IMR-90 (cell line): Measurements from ENCODE around the gene KRT1. TPM values are rescaled to one million over a fixed set of nuclear protein-coding genes. Genes with fewer than 3 reads are reported as not detected.

Source experiments
- ATAC-seq: fragments of 200-7000 bp; cut with Tn5 transposase; 2 replicates; pipeline ENCODE4 v1.9.1; 2020; ENCODE audit warnings: low read depth, mild to moderate bottlenecking, moderate library complexity
- BruUV-seq: library from RNA; stranded (reverse); fragments of 400-500 nt; replicated peaks from 2 replicates; lab custom pipeline; 2021; lab: Mats Ljungman, UMichigan
- CTCF ChIA-PET: fragments of 300-600 bp; formaldehyde crosslinking; extraction: SDS; loops from one replicate; lab custom pipeline; 2021; ENCODE audit warnings: antibody characterized with exemption; lab: Yijun Ruan, JAX
- POLR2A ChIA-PET: fragments of 300-600 bp; sonication (Branson Sonifier 250); formaldehyde crosslinking; loops from one replicate; lab custom pipeline; 2022; ENCODE audit warnings: antibody characterized with exemption; ENCODE audit not compliant: unreplicated experiment; lab: Charles Lee
- DNase-seq: peaks from one replicate; pipeline ENCODE4 v3.0.0; 2013
- H2AFZ ChIP-seq: replicated peaks from 2 replicates; pipeline ENCODE3; 2013; ENCODE audit warnings: low read length, mild to moderate bottlenecking; ENCODE audit not compliant: poor library complexity
- H2AK5ac ChIP-seq: 2 replicates; pipeline ENCODE4 v1.6.1; 2013; ENCODE audit warnings: low read depth, low read length, inconsistent platforms
- H2AK9ac ChIP-seq: replicated peaks from 2 replicates; pipeline ENCODE3; 2013; ENCODE audit warnings: mild to moderate bottlenecking, low read depth, low read length, moderate library complexity; ENCODE audit not compliant: poor library complexity
- H2BK120ac ChIP-seq: 2 replicates; pipeline ENCODE4 v1.6.1; 2013; ENCODE audit warnings: low read depth, low read length, inconsistent platforms
- H2BK15ac ChIP-seq: 3 replicates; pipeline ENCODE4 v1.6.1; 2013; ENCODE audit warnings: low read depth, low read length, inconsistent platforms
- H2BK20ac ChIP-seq: 2 replicates; pipeline ENCODE4 v1.6.1; 2013; ENCODE audit warnings: low read depth, mild to moderate bottlenecking, inconsistent platforms, low read length, moderate library complexity
- H2BK5ac ChIP-seq: 2 replicates; pipeline ENCODE4 v1.6.1; 2013; ENCODE audit warnings: mild to moderate bottlenecking, low read depth, low read length, inconsistent platforms; ENCODE audit not compliant: poor library complexity, severe bottlenecking
- H3K14ac ChIP-seq: replicated peaks from 2 replicates; pipeline ENCODE4 v1.6.1; 2013; ENCODE audit warnings: low read depth, low read length, inconsistent platforms
- H3K18ac ChIP-seq: 2 replicates; pipeline ENCODE4 v1.6.1; 2013; ENCODE audit warnings: low read depth, low read length, control low read depth
- H3K23ac ChIP-seq: 2 replicates; pipeline ENCODE4 v1.6.1; 2013; ENCODE audit warnings: low read depth, low read length, inconsistent platforms
- H3K27ac ChIP-seq: 2 replicates; pipeline ENCODE4 v1.5.1; 2013; ENCODE audit warnings: mild to moderate bottlenecking, control low read depth, low read length; ENCODE audit not compliant: insufficient read depth
- H3K27me3 ChIP-seq: 2 replicates; pipeline ENCODE4 v1.6.1; 2013; ENCODE audit warnings: low read length; ENCODE audit not compliant: control insufficient read depth, insufficient read depth
- H3K36me3 ChIP-seq: 2 replicates; pipeline ENCODE4 v1.6.1; 2013; ENCODE audit warnings: low read length, mixed read lengths; ENCODE audit not compliant: control insufficient read depth, insufficient read depth
- H3K4ac ChIP-seq: 2 replicates; pipeline ENCODE4 v1.6.1; 2013; ENCODE audit warnings: low read depth, low read length, inconsistent platforms
- H3K4me1 ChIP-seq: 2 replicates; pipeline ENCODE4 v1.6.1; 2013; ENCODE audit warnings: low read length, mixed read lengths; ENCODE audit not compliant: control insufficient read depth, insufficient read depth
- H3K4me2 ChIP-seq: 2 replicates; pipeline ENCODE4 v1.6.1; 2013; ENCODE audit warnings: low read depth, mild to moderate bottlenecking, control low read depth, low read length, moderate library complexity
- H3K4me3 ChIP-seq: 2 replicates; pipeline ENCODE4 v1.5.1; 2013; ENCODE audit warnings: low read depth, mild to moderate bottlenecking, control low read depth, low read length, moderate library complexity; ENCODE audit not compliant: insufficient read depth
- H3K56ac ChIP-seq: 2 replicates; pipeline ENCODE4 v1.6.1; 2013; ENCODE audit warnings: low read length, inconsistent platforms; ENCODE audit not compliant: insufficient read depth; ENCODE audit errors: extremely low read depth
- H3K79me1 ChIP-seq, 2 experiments: 2 replicates each; pipeline ENCODE4 v1.6.1; 2013; ENCODE audit warnings: low read length in 2 of 2, inconsistent platforms in 1 of 2, low read depth in 1 of 2
- H3K9ac ChIP-seq: 2 replicates; pipeline ENCODE4 v1.6.1; 2013; ENCODE audit warnings: low read depth, low read length, control low read depth
- H3K9me1 ChIP-seq: 2 replicates; pipeline ENCODE4 v1.6.1; 2013; ENCODE audit warnings: low read length, inconsistent platforms; ENCODE audit not compliant: insufficient read depth
- H3K9me3 ChIP-seq: 2 replicates; pipeline ENCODE4 v1.6.1; 2013; ENCODE audit warnings: low read length; ENCODE audit not compliant: control insufficient read depth, insufficient read depth
- H4K20me1 ChIP-seq: 2 replicates; pipeline ENCODE4 v1.6.1; 2013; ENCODE audit warnings: low read length, inconsistent platforms; ENCODE audit not compliant: insufficient read depth
- H4K5ac ChIP-seq: 2 replicates; pipeline ENCODE4 v1.6.1; 2013; ENCODE audit warnings: mild to moderate bottlenecking, low read depth, low read length, control low read depth
- H4K8ac ChIP-seq, 2 experiments: 2 replicates each; pipeline ENCODE4 v1.6.1; 2013; ENCODE audit warnings: low read depth in 2 of 2, low read length in 2 of 2, control low read depth in 1 of 2, inconsistent platforms in 1 of 2
- H4K91ac ChIP-seq: 2 replicates; pipeline ENCODE4 v1.6.1; 2013; ENCODE audit warnings: low read depth, low read length, inconsistent platforms; ENCODE audit not compliant: insufficient read depth
- BHLHE40 ChIP-seq: fragments of 150-350 bp; IDR thresholded peaks from 2 replicates; pipeline ENCODE4 v1.6.1; 2016; ENCODE audit warnings: mild to moderate bottlenecking, low read depth, low read length
- CEBPB ChIP-seq: IDR thresholded peaks from 2 replicates; pipeline ENCODE4 v1.6.1; 2012; ENCODE audit warnings: low read depth, low read length, improper control_type of control experiment
- CHD1 ChIP-seq: IDR thresholded peaks from 2 replicates; pipeline ENCODE4 v1.6.1; 2012; ENCODE audit warnings: low read depth, low read length, improper control_type of control experiment
- CTCF ChIP-seq: conservative IDR thresholded peaks from 2 replicates; pipeline ENCODE4 v1.5.1; 2012; ENCODE audit warnings: mild to moderate bottlenecking, low read depth, low read length, improper control_type of control experiment
- ELK1 ChIP-seq: fragments of 150-350 bp; IDR thresholded peaks from 2 replicates; pipeline ENCODE4 v1.6.1; 2016; ENCODE audit warnings: low read depth, mild to moderate bottlenecking, low read length, moderate library complexity, borderline replicate concordance
- MAFK ChIP-seq: IDR thresholded peaks from 2 replicates; pipeline ENCODE4 v1.6.1; 2012; ENCODE audit warnings: low read depth, low read length, improper control_type of control experiment
- MXI1 ChIP-seq: IDR thresholded peaks from 2 replicates; pipeline ENCODE4 v1.6.1; 2012; ENCODE audit warnings: low read depth, mild to moderate bottlenecking, low read length, moderate library complexity, borderline replicate concordance
- NFE2L2 ChIP-seq: fragments of 150-350 bp; IDR thresholded peaks from 2 replicates; pipeline ENCODE4 v1.6.1; 2016; ENCODE audit warnings: low read depth, mild to moderate bottlenecking, low read length
- POLR2A ChIP-seq: IDR thresholded peaks from 2 replicates; pipeline ENCODE4 v1.6.1; 2012; ENCODE audit warnings: mild to moderate bottlenecking, low read depth, low read length
- RAD21 ChIP-seq: IDR thresholded peaks from 2 replicates; pipeline ENCODE4 v1.6.1; 2012; ENCODE audit warnings: low read length, improper control_type of control experiment
- RCOR1 ChIP-seq: IDR thresholded peaks from 2 replicates; pipeline ENCODE4 v1.6.1; 2012; ENCODE audit warnings: mild to moderate bottlenecking, low read length, improper control_type of control experiment; ENCODE audit not compliant: insufficient replicate concordance
- RFX5 ChIP-seq: IDR thresholded peaks from 2 replicates; pipeline ENCODE4 v1.8.0; 2012; ENCODE audit warnings: low read depth, mild to moderate bottlenecking, low read length, moderate library complexity
- USF2 ChIP-seq: fragments of 150-350 bp; IDR thresholded peaks from 2 replicates; pipeline ENCODE4 v1.6.1; 2017; ENCODE audit warnings: mild to moderate bottlenecking, antibody characterized with exemption, low read length, low read depth
- whole genome bisulfite sequencing, 2 experiments: methylation state at CpG; one replicate each; pipeline versions ENCODE4 v1.1.5 to v1.1.7; 2013; ENCODE audit warnings: missing lambda C conversion rate in 2 of 2; ENCODE audit not compliant: insufficient read length in 1 of 2; ENCODE audit errors: extremely low coverage in 2 of 2; 5-methylcytosine and 5-hydroxymethylcytosine counted together
- dilution Hi-C: fragments of 300-500 bp; cut with HindIII; formaldehyde crosslinking; loops from one replicate; pipeline ENCODE4 v1.14.3; 2018; ENCODE audit warnings: low sequenced_read_pairs; ENCODE audit not compliant: unreplicated experiment
- in situ Hi-C: fragments of 300-500 bp; cut with MboI; formaldehyde crosslinking; loops from 3 replicates; pipeline ENCODE4 v1.14.3; 2019; ENCODE audit warnings: low sequenced_read_pairs, inconsistent platforms, mixed read lengths
- intact Hi-C: fragments of 100-400 bp; cut with micrococcal nuclease; formaldehyde crosslinking; loops from 2 replicates; pipeline ENCODE4 v1.10.0; 2022
- polyA plus RNA-seq, 3 experiments: library from polyadenylated mRNA; depleted of rRNA; stranded (reverse); fragments of >200 nt; gene quantifications; 2 replicates each; pipeline ENCODE4 v1.2.3, GENCODE V29; 2012; ENCODE audit warnings: low replicate concordance in 1 of 3
- total RNA-seq: library from RNA; depleted of rRNA; stranded (reverse); fragments of >200 nt; gene quantifications from 2 replicates; pipeline ENCODE4 v1.2.3, GENCODE V29; 2012

The KRT1 gene
- total and polyA plus RNA-seq, 2 of the 4 experiments (the other 2 are of a cell fraction): not detected

GRCh38 chr12:52691076-52691840 is 11.1 kb upstream of the KRT1 start:
- POLR2A ChIA-PET: no interaction called here
- no peak for TF ChIP-seq CEBPB
- no peak for TF ChIP-seq RAD21
- TF ChIP-seq CHD1: no peak
- no peak for TF ChIP-seq ELK1
- TF ChIP-seq MAFK: no peak
- no peak for TF ChIP-seq CTCF
- TF ChIP-seq USF2: no peak
- TF ChIP-seq RFX5: no peak
- no peak for TF ChIP-seq POLR2A
- no peak for TF ChIP-seq MXI1
- no peak for TF ChIP-seq NFE2L2
- no peak for TF ChIP-seq BHLHE40
- TF ChIP-seq RCOR1: no peak

More at GRCh38 chr12:52691076-52691840, 11.1 kb upstream of the KRT1 start:
- Histone ChIP-seq H2AK5ac (no peak overlapping the region), H4K20me1 (no peaks in the 10 kb centered on the region), H2AFZ (peak overlapping the region; percentile 76), H3K9ac (no peak overlapping the region), H2BK120ac (no peak overlapping the region), H3K36me3 (no peaks in the 10 kb centered on the region), H3K27ac (no peak overlapping the region), H3K79me1 (no peaks in the 10 kb centered on the region), H3K4ac (no peak overlapping the region), H4K5ac (no peak overlapping the region), H3K23ac (no peak overlapping the region), H4K91ac (no peak overlapping the region), H4K8ac (no peak overlapping the region), H3K56ac (no peak overlapping the region), H2BK15ac (no peak overlapping the region), H2AK9ac (peak overlapping the region; percentile 42), H3K4me1 (peaks cover 2% of the 10 kb centered on the region; the same call in 1 of the 2 replicates), H3K9me3 (no peaks in the 10 kb centered on the region), H3K4me3 (no peak overlapping the region), H2BK20ac (no peak overlapping the region), H3K18ac (no peak overlapping the region), H3K14ac (no peak overlapping the region), H3K27me3 (peaks cover 59% of the 10 kb centered on the region), H3K9me1 (no peaks in the 10 kb centered on the region), H3K4me2 (peak overlapping the region; percentile 40; the same call in 1 of the 2 replicates), H2BK5ac (no peak overlapping the region)
- intact Hi-C loops (no loop called here), in situ Hi-C loops (no loop called here), dilution Hi-C loops (no loop called here)
- BruUV-seq: no TSS peak
- ATAC-seq: no peak
- DNase-seq: no peak
- CTCF ChIA-PET: no interaction called here
- WGBS, 2 experiments: 8% methylated on average over 8 of the region's 45 CpGs; no CpG with 5 or more reads in 1 of the 2 experiments
